ENCODE data around the gene DYRK3.
A peak's percentile ranks its signal among the peaks of the same experiment; 100 is the strongest.
"Not testable (repeated sequence)": the region's sequence is repeated elsewhere in the genome, so short reads cannot be mapped to it uniquely, and the experiment has no call there.

Gene DYRK3

DNA sequence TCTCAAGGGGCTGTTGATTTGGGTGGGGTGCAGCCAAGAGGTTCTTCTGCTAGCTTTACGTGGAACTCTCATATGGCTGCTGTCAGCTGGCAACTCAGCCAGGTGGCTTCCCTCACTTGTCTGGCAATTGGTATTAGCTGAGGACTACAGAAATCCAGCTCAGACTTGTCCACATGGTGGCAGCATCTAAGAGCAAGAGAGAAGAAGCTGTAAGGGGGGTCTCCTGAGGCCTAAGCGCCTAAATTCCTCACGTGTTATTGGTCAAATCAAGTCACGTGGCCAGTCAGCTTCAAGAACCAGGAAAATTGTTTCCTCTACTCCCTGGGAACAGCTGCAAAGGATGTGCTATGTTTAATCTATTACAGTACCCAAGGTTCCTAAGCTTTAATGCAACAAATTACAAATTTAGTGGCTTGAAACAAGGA lies 4.2 kb upstream of the DYRK3 start:
- DNase-seq (ENCODE audit: low read depth, low spot score) = peak; percentile 62

DNA sequence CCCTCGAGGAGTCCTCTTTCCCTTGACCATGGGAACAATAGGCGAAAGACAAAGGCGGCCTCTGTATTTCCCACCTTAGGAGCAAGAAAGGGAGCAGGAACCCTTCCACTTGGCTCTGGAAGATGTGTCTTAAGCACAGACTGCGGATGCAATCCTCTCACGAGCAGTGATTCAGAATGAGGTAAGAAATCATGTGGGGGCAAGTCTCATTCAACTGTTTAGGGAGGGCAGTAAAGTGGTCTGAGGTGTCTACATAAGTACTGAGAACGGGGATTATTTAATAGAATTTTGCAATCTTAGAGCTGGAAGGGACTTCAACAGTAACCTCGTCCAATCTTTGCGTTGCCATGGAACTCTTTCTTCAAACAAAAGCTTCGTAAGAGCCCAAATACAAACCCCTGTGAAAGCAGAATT lies 1.6 kb upstream of the DYRK3 start:
- DNase-seq (ENCODE audit: low read depth, low spot score) = no peak

DNA sequence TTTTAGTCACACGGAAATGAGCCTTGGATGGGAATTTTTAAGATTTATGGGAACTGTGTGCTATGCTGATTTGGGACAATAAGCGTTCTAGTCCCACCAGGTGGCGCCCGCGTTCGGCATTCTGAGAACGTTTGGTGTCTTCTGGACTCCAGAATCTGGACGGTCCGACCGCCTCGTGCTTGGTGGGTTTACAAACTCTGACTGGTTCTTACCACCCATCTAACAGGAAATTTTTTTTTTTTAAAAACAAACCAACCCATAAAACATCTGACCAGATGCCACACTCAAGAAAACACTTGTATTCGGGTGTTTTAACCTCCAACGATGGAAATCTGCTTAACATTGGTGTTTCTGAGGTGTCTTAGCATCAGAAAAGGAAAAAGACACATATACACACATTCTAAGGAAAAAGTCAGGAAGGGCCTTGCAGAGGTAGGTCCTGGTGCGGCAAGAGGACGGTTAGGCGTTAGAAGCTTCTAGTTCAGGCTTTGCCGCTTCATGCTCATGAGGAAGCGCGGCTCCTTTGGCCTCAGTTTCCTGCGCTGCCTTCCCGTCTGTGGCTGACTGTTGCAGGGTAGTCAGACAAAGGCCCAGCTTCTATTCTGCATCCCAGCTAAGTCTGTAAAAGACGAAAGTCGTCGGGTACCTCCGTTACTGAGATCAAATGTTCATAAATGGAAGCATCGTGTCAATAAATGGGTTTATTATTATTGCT lies 814 bp upstream of the DYRK3 start:
- peak; percentile 87 for DNase-seq (ENCODE audit: low read depth, low spot score)

DNA sequence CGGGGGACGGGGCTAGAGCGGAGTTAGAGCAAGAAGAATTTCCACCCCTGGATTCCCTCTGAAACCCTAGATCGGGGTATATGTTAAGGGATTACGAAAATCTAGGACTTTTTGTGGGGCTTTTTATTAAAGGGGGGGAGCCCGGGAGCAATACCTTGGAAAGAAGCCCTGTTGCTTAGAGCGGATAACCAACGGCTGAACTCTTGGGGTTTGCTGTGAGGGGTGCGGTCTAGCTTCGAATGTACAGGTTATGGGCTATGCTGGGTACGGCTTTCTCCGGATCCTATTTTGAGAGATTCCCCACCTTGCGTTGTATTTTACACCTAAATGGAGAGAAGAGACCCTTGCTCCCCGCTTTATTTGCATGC lies 626 bp downstream of the DYRK3 start:
- no peak for DNase-seq (ENCODE audit: low read depth, low spot score)

DNA sequence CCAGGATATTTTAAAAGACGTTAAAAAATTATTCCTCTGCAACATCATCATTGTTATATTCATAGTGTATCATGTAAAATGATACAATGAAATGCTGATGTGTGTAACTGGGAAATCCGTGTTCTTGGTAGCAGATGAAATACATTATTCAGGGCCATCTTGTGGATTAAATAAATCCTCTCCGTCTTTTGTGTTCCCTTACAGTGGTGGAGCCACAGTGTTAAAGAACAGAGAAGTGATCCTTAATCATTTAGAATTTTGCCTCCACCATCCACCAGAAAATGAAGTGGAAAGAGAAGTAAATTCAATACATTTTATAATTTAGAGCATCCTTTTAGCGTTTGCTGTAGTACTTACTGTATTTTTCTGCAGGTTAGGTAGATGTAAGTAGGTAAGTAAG lies 1.3 kb downstream of the DYRK3 start:
- no peak for DNase-seq (ENCODE audit: low read depth, low spot score)

DNA sequence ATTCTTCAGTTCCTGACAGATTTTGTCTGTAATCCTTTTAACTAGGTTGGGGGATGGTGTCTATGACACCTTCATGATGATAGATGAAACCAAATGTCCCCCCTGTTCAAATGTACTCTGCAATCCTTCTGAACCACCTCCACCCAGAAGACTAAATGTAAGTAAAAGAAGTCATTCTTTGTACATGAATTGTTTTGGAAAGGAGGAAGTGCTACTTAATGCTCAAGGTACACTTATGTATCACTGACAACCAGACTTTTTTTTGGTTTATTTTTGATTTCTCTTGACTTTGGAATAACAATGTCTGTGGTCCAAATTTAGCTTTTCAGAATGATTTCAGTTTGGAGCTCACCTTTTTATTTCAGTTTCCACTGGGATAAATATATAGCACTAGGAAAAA lies 2.3 kb downstream of the DYRK3 start:
- no peak for DNase-seq (ENCODE audit: low read depth, low spot score)

DNA sequence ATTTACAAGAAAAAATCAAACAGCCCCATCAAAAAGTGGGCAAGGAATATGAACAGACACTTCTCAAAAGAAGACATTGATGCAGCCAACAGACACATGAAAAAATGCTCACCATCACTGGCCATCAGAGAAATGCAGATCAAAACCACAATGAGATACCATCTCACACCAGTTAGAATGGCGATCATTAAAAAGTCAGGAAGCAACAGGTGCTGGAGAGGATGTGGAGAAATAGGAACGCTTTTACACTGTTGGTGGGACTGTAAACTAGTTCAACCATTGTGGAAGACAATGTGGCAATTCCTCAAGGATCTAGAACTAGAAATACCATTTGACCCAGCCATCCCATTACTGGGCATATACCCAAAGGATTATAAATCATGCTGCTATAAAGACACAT lies 6.7 kb downstream of the DYRK3 start:
- DNase-seq (ENCODE audit: low read depth, low spot score) = not testable (repeated sequence)

DNA sequence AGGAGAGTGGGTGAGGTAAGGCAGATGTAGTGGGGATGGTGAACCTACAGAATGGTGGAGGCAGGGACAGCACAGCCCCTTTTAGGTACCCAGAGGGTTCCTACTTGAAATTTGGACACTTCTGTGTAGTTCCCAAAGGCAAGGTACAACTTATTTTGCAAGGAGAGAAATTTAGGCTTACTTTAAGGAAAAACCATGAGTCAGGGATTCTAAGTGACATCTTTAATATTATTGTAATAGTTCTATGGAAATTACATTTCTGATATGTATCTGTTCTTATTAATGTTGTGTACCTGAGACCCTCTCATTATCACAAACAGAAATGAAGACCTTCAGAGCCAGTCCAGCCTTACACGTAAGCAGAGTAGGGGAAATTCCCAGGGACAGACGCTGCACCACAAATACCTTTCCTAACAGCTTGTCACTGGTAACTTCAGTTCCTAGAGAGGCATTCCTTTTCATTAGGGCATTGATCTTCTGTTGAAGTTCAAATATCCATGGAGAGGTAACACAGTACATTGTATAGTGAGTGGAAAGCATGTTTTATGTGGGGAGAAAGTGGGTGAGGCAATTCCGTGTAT lies 7.9 kb downstream of the DYRK3 start:
- DNase-seq (ENCODE audit: low read depth, low spot score) = no peak

DNA sequence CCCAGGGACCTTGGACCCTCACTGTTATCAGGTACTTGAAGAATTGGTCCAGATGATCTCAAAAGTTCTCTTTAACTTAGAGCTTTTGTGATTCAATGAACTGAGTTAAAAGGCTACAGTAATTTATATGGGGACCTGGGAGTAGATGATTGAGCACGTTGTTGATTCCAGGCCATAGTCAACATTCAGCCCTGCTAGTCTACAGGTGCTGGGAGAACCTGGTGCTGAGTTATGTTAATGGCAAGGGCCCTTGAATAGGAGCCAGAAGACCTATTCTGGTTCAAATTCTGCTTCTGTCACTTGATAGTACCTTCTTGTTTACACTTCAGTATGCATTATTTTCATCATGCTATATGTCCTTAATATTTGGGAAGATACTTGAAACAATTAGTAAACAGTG lies 11.2 kb downstream of the DYRK3 start:
- DNase-seq (ENCODE audit: low read depth, low spot score) = no peak

DNA sequence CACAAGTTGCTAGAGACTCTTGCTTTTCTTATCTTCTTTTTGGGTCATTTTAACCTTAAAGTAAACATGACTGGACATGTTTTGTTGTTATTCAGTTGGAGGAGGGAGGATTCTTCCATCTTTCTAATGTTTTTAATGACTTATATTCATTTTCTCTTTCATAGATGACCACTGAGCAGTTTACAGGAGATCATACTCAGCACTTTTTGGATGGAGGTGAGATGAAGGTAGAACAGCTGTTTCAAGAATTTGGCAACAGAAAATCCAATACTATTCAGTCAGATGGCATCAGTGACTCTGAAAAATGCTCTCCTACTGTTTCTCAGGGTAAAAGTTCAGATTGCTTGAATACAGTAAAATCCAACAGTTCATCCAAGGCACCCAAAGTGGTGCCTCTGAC lies 11.9 kb downstream of the DYRK3 start:
- DNase-seq (ENCODE audit: low read depth, low spot score) = no peak

DNA sequence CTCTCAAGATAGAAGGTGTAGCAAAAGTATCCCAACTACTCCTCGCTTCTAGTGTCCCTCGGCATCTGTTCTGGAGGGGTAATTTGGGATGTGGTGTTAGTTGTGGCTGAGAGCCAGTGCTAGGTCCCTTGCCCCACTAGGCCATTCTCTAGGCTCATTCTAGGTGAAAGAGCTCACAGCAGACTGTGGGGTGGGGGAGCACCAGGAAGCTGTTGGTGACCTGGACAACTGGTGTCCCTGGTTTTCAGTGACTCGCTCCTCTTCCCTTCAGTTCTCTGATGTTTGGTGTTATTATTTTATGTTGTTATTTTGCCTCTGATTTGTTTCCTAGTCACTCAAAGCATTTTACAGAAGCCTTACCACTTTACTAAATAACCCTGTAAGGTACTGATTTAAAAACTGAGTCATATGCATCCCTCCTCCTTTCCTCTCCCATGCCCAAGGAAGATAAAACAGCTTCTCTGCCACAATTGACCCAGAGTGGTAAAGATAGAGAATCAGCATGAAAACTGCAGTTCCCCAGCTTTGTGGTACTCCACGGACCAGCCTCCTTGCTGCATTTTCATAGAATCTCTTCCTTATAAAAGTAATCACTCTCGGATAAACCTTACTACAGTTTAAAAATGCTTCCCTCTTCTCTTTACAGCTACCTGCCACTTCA lies 14.1 kb downstream of the DYRK3 start:
- no peak for DNase-seq (ENCODE audit: low read depth, low spot score)

DNA sequence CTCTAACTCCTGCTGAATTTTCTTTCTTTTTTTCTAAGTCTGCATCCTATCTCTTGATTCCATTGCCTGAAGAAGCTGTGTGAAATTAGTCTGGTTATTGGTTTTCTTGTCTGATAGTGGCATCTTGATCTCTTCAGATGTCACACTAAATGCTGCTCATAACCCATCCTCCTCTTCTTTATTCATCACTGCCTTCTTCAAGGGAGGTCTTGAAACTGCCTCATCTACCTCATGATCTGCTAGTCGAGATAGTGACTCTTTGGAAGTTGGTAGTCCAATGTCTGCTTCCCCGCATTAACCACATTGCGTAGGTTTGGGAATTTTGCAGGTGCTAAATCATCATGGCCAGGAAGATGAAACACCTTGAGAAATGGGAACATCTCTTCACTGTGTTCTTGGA lies 15.7 kb downstream of the DYRK3 start:
- no peak for DNase-seq (ENCODE audit: low read depth, low spot score)

DNA sequence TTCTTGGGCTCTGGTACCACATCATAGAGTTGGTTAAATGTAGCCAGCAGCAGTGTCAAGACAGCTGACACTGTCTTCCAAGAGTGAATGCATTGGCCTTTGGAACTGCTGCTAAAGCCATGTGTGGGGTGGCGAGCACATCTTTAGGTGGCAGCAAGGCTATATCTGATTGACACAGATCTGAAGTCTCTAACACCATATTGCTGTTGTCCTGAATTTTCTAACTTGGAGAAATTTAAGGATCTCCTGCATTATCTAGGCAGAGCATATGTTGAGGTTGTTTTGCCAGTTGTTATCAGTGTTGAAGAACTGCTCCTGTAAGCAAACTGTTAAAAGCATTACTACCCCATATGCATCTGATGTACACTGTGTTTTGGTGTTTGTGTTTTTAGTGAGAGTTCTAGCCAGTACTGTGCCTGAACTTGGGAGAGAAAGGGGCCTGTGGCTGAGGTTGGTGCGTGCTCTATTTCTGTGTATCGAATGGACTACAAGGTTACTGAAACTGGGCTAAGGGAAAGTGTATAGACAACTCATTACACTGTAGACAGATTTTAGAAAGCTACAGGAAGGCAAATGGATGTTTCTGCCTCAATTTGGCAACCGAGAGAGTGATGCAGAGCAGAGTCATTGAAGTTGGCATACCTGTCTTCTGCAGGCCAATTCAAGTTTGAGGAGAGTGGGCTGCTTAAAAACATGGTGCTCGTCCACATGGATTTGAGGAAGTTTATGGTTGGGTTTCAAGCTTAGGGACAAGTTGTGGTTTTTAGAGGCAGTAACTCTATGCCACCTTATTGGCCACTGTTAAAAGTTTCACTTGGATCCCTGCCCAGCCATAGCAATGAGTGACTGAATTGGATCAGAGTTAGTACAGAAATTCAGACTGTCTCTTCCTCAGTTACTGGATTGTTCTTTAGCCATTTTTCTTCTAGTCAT lies 16.9 kb downstream of the DYRK3 start:
- no peak for DNase-seq (ENCODE audit: low read depth, low spot score)

DNA sequence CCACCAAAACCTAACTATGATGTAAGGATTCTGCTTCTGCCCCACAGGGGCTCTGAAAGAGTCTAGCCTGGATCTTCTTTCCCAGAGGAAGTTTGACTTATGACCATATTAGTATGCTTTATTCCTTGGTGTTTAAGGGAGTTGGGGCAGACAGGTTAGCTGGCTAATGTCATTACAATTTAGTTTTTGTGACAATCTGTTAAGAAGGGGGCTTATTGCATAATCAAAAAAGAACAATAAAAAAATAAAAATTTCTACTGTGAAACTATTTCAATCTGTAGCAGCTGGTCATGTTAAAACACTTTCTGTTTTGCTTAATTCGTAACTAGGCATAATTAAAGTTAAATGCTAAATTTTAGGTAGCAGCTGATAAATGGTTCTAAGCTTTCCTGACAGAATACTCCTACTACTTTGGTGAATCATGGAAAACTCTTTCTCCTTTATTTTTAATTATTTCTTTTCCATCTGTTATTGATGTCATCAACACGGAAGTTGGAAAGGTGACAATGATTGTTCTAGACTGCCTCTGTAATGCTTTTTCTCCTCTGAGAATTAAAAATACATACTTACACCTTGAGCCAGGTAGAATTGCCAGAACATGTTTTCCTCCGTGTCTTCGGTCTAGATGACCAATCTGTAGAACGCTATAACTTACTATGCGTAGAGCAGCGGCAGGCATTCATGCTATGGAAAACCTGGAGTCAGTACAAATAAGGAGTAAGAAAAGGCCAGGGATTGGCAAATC lies 18.6 kb downstream of the DYRK3 start:
- DNase-seq (ENCODE audit: low read depth, low spot score) = no peak

DNA sequence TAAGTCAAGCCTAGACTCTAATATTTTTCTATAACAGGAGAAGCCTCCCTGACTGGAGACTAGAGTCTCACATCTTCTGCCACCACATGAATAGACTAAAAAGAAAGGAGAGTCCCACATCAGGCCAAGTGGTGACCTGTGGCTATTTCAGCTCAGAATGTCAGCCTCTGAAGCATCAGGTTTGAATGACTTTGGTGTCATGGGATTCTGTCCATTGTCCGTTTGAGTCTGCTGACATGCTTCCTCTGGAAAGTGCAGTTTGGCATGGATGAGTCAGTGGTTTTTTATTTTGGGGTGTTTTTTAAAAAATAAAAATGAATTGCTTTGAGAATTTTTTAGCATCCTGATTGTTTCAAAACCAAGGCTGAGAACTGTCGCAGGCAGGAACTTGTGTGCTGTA lies 19.5 kb downstream of the DYRK3 start:
- DNase-seq (ENCODE audit: low read depth, low spot score) = no peak

DNA sequence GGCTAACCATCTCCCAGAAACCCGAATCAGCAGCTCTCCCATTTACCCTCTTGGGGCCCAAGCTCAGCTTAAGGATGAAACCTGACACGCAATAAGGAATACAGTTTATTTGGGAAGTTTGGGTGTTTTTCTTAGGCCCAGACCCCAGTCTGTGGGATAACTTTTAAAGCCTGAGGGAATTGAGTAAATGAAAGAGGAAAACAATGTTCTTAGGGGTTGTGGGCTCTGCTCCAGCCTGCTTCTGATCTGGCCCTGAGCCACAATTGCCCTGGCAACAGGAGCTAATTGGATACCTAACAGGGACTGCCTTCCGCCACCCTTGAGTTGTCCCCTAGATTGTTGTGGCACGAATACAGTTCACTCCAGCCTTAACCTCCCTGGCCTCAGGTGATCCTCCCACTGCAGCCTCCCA lies 20.1 kb downstream of the DYRK3 start:
- DNase-seq (ENCODE audit: low read depth, low spot score) = no peak

DNA sequence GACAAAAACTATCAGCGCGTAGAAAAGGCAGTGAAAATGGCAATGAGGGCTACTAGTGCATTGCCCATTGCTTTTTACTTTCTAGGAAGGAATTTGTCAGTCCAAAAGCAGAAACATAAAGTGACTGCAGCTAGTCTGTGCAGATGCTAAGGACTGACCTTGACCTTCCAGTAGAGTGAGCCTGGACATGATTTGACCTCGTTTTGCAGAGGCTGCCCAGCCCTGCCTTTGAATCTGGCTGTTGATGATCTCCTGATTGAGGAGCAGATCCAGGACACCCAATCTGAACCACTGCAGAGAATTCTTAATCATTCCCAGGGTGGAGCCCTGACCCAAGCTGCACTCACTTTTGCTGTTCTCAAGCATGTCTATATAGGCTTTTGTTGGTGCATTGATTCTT lies 21.6 kb downstream of the DYRK3 start:
- no peak for DNase-seq (ENCODE audit: low read depth, low spot score)

DNA sequence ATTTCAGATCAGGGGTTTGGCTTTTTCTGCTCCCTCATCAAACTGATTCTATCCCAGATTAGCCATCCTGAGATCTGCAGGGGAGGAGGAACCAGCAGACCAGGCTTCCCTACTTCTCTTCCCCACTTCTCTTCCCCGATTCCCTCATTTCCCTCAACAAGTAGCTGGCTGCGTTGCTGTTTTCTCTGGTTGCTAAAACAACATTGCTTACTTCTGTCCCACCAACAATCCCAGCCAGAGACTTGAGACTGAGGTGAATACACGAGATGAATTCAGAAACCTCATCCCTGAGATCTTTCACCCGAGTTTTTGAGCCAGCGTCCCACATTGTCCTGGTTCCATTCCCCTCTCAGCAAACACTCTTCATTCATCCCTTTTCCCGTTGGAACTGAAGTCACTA lies 22.4 kb downstream of the DYRK3 start:
- no peak for DNase-seq (ENCODE audit: low read depth, low spot score)

DNA sequence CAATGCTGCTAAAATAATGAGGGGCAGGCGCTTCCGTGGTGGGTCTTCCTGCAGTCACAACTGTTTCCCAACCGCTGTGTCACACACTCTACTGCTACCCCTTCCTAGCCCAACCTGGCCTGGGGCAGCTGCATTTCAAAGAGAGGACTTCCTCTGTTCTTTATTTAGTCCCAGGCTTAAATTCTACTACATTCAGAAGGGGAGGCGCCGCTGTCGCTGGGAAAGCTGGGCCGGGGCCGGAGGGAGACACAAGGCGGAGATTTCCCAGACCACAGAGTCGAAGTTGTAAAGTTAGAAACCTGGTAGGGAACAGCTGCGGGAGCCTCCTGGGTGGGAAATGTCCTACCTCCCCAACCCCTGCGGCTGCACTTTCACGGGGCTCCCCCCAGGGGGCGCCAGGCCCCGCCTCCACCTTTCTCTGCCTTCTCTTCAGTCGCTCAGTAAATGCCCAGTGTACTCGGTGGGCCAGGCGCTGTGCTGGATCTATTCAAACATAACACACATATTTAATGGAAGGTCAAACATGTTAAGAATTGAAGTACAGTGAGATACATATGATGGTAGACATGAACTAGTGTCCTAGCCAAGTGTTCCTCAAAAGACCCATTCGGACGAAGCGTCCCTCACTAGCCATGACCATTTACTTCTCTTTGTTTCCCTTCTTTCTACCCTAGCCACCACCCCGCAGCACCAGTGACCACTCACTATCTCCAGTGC lies 23.1 kb downstream of the DYRK3 start:
- DNase-seq (ENCODE audit: low read depth, low spot score) = no peak

DNA sequence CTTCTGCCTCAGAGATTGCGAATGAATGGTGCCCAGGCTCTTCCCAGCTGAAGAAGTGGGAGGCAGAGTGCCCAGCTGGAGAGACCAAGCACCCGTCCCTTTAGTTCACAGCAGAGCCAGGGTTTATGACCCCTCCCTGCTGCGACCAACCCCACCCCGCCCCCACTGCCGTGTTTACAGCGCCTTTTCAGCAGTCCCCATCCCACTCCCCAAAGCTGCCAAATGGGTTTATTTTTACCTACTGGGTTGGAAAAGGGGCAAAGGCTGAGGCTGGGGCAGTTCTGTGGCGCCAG lies 23.6 kb downstream of the DYRK3 start:
- no peak for DNase-seq (ENCODE audit: low read depth, low spot score)

DNA sequence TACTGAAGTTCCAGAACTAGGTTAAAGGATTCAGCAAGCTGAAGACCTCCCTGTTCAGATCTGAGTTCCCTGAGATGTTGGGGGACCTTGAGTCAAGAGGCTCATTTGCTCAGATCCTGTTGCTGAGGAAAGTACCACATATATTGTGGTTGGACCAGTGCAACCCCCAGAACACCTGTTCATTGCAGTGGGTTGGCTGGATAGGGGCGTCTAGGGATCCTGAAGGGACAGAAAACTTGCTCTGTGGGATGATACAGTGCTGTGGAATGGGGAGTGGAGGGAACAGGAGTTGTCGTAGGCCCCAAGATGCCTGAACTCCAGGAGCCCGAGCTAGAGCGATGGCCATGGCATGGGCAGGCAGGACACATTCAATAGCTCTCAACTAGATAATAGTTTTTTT lies 24.8 kb downstream of the DYRK3 start:
- no peak for DNase-seq (ENCODE audit: low read depth, low spot score)
